Caco-2 (cell line): ENCODE results near the gene C16orf92. TPM values are rescaled to one million over a fixed set of nuclear protein-coding genes. Genes with fewer than 3 reads are reported as not detected.
A peak's percentile ranks its signal among the peaks of the same experiment; 100 is the strongest.

Source experiments
- BruUV-seq: library from RNA; stranded (reverse); fragments of 400-500 nt; replicated peaks from 2 replicates; lab custom pipeline; 2021; lab: Mats Ljungman, UMichigan
- CTCF ChIA-PET: fragments of 300-600 bp; sonication (Branson Sonifier 250); formaldehyde crosslinking; loops from one replicate; lab custom pipeline; 2022; ENCODE audit warnings: antibody characterized with exemption; lab: Charles Lee
- POLR2A ChIA-PET: fragments of 300-600 bp; sonication (Branson Sonifier 250); formaldehyde crosslinking; loops from one replicate; lab custom pipeline; 2022; ENCODE audit warnings: antibody characterized with exemption; lab: Charles Lee
- DNase-seq, 2 experiments: peaks; one replicate each; pipeline versions ENCODE4 v3.0.0 to v3.0.0-alpha.2; 2020 to 2022
- H3K27me3 ChIP-seq: replicated peaks from 2 replicates; pipeline ENCODE4 v1.6.0; 2011; ENCODE audit warnings: low read length; ENCODE audit not compliant: control insufficient read depth, insufficient read depth
- H3K36me3 ChIP-seq: 2 replicates; pipeline ENCODE4 v1.5.1; 2011; ENCODE audit warnings: low read length; ENCODE audit not compliant: control insufficient read depth, insufficient read depth
- H3K4me1 ChIP-seq: fragments of 250-450 bp; sonication (Bioruptor Pico); 2 replicates; pipeline ENCODE4 v1.5.1; 2020; ENCODE audit warnings: mild to moderate bottlenecking
- H3K4me3 ChIP-seq: 2 replicates; pipeline ENCODE4 v1.5.1; 2011; ENCODE audit warnings: low read depth, mild to moderate bottlenecking, control low read depth, low read length
- H3K9me3 ChIP-seq: fragments of 250-450 bp; sonication (Bioruptor Pico); 2 replicates; pipeline ENCODE4 v1.5.1; 2020; ENCODE audit warnings: mild to moderate bottlenecking, moderate library complexity
- H3K27ac Mint-ChIP-seq: one replicate; pipeline ENCODE4 v1.8.0; 2022; ENCODE audit warnings: mixed read lengths; ENCODE audit not compliant: unreplicated experiment
- H3K27me3 Mint-ChIP-seq: one replicate; pipeline ENCODE4 v1.8.0; 2022; ENCODE audit warnings: mixed read lengths; ENCODE audit not compliant: insufficient read depth, unreplicated experiment
- H3K36me3 Mint-ChIP-seq: one replicate; pipeline ENCODE4 v1.8.0; 2022; ENCODE audit warnings: mild to moderate bottlenecking, mixed read lengths; ENCODE audit not compliant: insufficient read depth, unreplicated experiment
- H3K4me1 Mint-ChIP-seq: one replicate; pipeline ENCODE4 v1.8.0; 2022; ENCODE audit warnings: low read depth, mixed read lengths; ENCODE audit not compliant: unreplicated experiment
- H3K4me3 Mint-ChIP-seq: one replicate; pipeline ENCODE4 v1.8.0; 2022; ENCODE audit warnings: mild to moderate bottlenecking, moderate library complexity, mixed read lengths; ENCODE audit not compliant: unreplicated experiment
- H3K9me3 Mint-ChIP-seq: one replicate; pipeline ENCODE4 v1.8.0; 2022; ENCODE audit warnings: mixed read lengths; ENCODE audit not compliant: unreplicated experiment
- intact Hi-C: fragments of 100-400 bp; cut with micrococcal nuclease; formaldehyde crosslinking; loops from one replicate; pipeline ENCODE4 v1.10.0; 2022; ENCODE audit not compliant: unreplicated experiment
- total RNA-seq: library from RNA; stranded (reverse); gene quantifications from 2 replicates; pipeline ENCODE4 v1.2.3, GENCODE V29; 2022
- TF ChIP-seq, protein P1 (sequence below), 2 experiments: fragments of 200-600 bp in 1 of 2; IDR thresholded peaks; 1 replicate in 1 of 2; 2 replicates in 1 of 2; pipeline versions ENCODE4 v1.5.1 to v1.8.0; 2011 to 2022; ENCODE audit warnings: antibody characterized with exemption in 1 of 2, control low read depth in 1 of 2, inconsistent platforms in 1 of 2, low read depth in 1 of 2, low read length in 1 of 2, mild to moderate bottlenecking in 1 of 2, moderate library complexity in 1 of 2; ENCODE audit not compliant: insufficient read depth in 1 of 2, severe bottlenecking in 1 of 2, unreplicated experiment in 1 of 2

C16orf92 gene
- total RNA-seq, 1 experiment from 2014 or later = not detected

DNA sequence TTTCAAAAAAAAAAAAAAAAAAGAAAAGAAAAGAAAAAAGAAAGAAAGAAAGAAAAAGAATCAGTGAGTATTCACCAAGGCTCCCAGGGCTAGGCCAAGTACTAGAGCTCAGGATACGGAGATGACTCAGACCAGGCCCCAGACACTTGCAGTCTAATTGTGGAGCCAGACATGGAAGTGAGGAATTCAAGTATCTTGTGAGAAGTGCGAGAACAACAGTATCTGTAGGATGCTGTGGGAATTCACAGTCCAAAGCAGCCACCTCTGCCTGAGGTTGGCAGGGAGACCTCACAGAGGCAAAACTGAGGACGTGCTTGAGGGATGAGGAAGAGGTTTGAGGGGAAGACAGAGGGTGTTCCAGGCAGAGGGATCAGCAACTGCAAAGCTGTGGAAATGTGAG is 28.5 kb downstream of the C16orf92 start:
- no peak overlapping the region for H3K4me3 ChIP-seq
- peak overlapping the region; percentile 43 for H3K27ac Mint-ChIP-seq
- no peak for DNase-seq
- peaks cover 8% of the 10 kb centered on the region for H3K4me1 Mint-ChIP-seq
- POLR2A ChIA-PET = no interaction called here
- H3K9me3 ChIP-seq = no peaks in the 10 kb centered on the region
- peaks cover 5% of the 10 kb centered on the region; the same call in 1 of the 2 replicates for H3K4me1 ChIP-seq
- no peaks in the 10 kb centered on the region for H3K27me3 ChIP-seq
- TF ChIP-seq, protein P1, sequence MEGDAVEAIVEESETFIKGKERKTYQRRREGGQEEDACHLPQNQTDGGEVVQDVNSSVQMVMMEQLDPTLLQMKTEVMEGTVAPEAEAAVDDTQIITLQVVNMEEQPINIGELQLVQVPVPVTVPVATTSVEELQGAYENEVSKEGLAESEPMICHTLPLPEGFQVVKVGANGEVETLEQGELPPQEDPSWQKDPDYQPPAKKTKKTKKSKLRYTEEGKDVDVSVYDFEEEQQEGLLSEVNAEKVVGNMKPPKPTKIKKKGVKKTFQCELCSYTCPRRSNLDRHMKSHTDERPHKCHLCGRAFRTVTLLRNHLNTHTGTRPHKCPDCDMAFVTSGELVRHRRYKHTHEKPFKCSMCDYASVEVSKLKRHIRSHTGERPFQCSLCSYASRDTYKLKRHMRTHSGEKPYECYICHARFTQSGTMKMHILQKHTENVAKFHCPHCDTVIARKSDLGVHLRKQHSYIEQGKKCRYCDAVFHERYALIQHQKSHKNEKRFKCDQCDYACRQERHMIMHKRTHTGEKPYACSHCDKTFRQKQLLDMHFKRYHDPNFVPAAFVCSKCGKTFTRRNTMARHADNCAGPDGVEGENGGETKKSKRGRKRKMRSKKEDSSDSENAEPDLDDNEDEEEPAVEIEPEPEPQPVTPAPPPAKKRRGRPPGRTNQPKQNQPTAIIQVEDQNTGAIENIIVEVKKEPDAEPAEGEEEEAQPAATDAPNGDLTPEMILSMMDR (IDR thresholded peaks at IDR 0.05; ENCODE audit: insufficient read depth in 1 of 2, low read depth in 1 of 2, low read length in 1 of 2, severe bottlenecking in 1 of 2, unreplicated experiment in 1 of 2) = no peak
- no peaks in the 10 kb centered on the region for H3K36me3 ChIP-seq
- H3K9me3 Mint-ChIP-seq = no peaks in the 10 kb centered on the region
- peak overlapping the region; percentile 66 for H3K4me3 Mint-ChIP-seq
- BruUV-seq = no TSS peak
- intact Hi-C loops = no loop called here
- H3K27me3 Mint-ChIP-seq = no peaks in the 10 kb centered on the region
- CTCF ChIA-PET = interaction anchor here (0.6 kb wide), 1 partner anchor 34 kb away, joined by 4 read pairs; no protein-coding TSS in a partner anchor
- H3K36me3 Mint-ChIP-seq = peaks cover 19% of the 10 kb centered on the region

DNA sequence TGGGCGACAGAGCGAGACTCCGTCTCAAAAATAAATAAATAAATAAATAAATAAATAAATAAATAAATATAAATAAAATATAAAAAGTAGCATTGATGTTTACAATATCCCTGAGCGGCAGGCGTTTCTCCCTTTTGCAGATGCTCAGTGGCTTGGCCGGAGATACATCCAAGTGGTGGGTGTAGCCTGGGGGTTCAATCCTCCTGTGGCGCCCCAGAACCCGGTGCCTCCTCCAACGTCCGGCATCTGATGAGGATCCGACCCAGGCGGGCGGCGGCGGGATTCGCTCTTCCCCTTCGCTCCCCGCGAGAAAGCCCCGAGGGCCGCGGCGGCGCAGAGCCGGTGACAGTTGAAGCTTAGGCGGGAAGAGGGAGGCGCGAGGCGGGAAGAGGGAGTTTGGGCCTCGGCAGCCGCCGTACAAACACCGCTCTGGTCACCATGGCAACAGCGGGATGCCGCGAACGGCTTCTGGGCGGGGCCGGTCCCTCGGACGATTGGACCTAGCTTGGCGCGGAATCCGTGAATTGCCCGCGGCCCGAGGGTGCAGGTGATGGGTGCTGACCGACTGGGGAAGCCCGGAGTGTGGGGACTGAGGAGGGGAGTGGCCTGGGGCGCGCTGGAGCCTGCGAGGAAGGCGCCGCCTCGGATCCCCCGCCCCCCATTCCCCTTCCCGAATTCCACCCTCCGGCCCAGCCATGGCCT is 29.8 kb downstream of the C16orf92 start:
- BruUV-seq = no TSS peak
- peaks cover 5% of the 10 kb centered on the region; the same call in 1 of the 2 replicates for H3K4me1 ChIP-seq
- CTCF ChIA-PET = interaction anchor here (1.7 kb wide), 1 partner anchor 80 kb away, joined by 4 read pairs; no protein-coding TSS in a partner anchor
- H3K9me3 ChIP-seq = no peaks in the 10 kb centered on the region
- no peaks in the 10 kb centered on the region for H3K36me3 ChIP-seq
- H3K9me3 Mint-ChIP-seq = no peaks in the 10 kb centered on the region
- TF ChIP-seq, protein P1 (IDR thresholded peaks at IDR 0.05; ENCODE audit: insufficient read depth in 1 of 2, low read depth in 1 of 2, low read length in 1 of 2, severe bottlenecking in 1 of 2, unreplicated experiment in 1 of 2) = no peak
- H3K36me3 Mint-ChIP-seq = peaks cover 19% of the 10 kb centered on the region
- peak overlapping the region; percentile 61 for H3K27ac Mint-ChIP-seq
- peak overlapping the region; percentile 73 for H3K4me3 Mint-ChIP-seq
- DNase-seq = peak; percentile 95
- H3K27me3 Mint-ChIP-seq = no peaks in the 10 kb centered on the region
- H3K4me3 ChIP-seq = peak overlapping the region; percentile 49
- POLR2A ChIA-PET = interaction anchor here (0.6 to 1.0 kb wide), 2 partner anchors 13 to 87 kb away, joined by 3 to 5 read pairs; partner anchors contain the start of gene ALDOA
- H3K4me1 Mint-ChIP-seq = peaks cover 8% of the 10 kb centered on the region
- intact Hi-C loops = no loop called here
- H3K27me3 ChIP-seq = no peaks in the 10 kb centered on the region

DNA sequence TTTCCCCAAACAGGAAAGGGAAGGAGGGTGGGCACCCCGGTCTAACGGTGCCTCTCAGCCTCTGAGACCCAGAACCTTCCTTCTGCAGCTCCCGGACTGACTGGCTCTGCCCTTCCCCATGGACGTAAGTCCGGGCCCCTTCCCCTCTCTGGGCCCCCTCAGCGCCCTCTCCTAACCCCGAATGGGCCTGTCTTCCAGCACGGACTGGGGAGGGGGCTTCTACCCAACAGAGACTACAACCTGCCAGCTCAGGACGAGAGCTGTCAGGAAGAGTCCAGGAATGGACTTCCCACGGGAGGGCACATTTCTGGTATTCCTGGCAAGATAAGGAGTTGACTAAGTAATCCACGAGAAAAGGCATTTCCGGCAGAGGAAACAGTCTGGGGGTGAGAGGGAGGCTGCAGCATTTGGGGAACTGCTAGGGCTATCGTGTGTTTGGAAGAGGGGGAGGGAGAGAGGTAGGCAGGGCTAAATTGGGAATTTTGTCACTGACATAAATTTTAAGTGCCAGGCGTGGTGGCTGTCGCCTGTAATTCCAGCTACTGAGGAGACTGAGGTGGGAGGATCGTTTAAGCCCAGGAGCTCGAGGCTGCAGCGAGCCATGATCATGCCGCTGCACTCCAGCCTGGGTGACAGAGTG is 30.5 kb downstream of the C16orf92 start:
- intact Hi-C loops = no loop called here
- H3K27ac Mint-ChIP-seq = peak overlapping the region; percentile 61
- H3K27me3 ChIP-seq = no peaks in the 10 kb centered on the region
- TF ChIP-seq, protein P1 (IDR thresholded peaks at IDR 0.05; ENCODE audit: insufficient read depth in 1 of 2, low read depth in 1 of 2, low read length in 1 of 2, severe bottlenecking in 1 of 2, unreplicated experiment in 1 of 2) = no peak
- ChIA-PET POLR2A (interaction anchor here (1.0 kb wide), 1 partner anchor 12 kb away, joined by 5 read pairs; the partner anchor contains the start of gene ALDOA), CTCF (interaction anchor here (0.9 to 1.7 kb wide), 2 partner anchors 12 to 80 kb away, joined by 3 to 4 read pairs; partner anchors contain the start of gene ALDOA)
- no peaks in the 10 kb centered on the region for H3K27me3 Mint-ChIP-seq
- H3K4me3 ChIP-seq = peak overlapping the region; percentile 49
- BruUV-seq = no TSS peak
- peaks cover 8% of the 10 kb centered on the region for H3K4me1 Mint-ChIP-seq
- peak overlapping the region; percentile 73 for H3K4me3 Mint-ChIP-seq
- peak in 1 of 2 experiments; percentile 29 for DNase-seq
- H3K4me1 ChIP-seq = peaks cover 5% of the 10 kb centered on the region; the same call in 1 of the 2 replicates
- no peaks in the 10 kb centered on the region for H3K9me3 ChIP-seq
- no peaks in the 10 kb centered on the region for H3K36me3 ChIP-seq
- H3K9me3 Mint-ChIP-seq = no peaks in the 10 kb centered on the region
- peaks cover 19% of the 10 kb centered on the region for H3K36me3 Mint-ChIP-seq
